H54 (cell line): Measurements from ENCODE around the gene MRTFA.
"Not testable (repeated sequence)": the region's sequence is repeated elsewhere in the genome, so short reads cannot be mapped to it uniquely, and the experiment has no call there.

Experiments used
- DNase-seq: peaks from one replicate; pipeline ENCODE4 v3.0.0; 2011; ENCODE audit warnings: low spot score, mixed read lengths; ENCODE audit not compliant: insufficient read length
- FAIRE-seq: peaks from 3 replicates; lab custom pipeline; 2011; peaks lifted over from hg19 to GRCh38; lab: Jason Lieb, UNC
- POLR2A ChIP-seq: IDR thresholded peaks from 2 replicates; pipeline ENCODE4 v1.6.1; 2011; ENCODE audit warnings: low read depth, mild to moderate bottlenecking, low read length

MRTFA gene

DNA sequence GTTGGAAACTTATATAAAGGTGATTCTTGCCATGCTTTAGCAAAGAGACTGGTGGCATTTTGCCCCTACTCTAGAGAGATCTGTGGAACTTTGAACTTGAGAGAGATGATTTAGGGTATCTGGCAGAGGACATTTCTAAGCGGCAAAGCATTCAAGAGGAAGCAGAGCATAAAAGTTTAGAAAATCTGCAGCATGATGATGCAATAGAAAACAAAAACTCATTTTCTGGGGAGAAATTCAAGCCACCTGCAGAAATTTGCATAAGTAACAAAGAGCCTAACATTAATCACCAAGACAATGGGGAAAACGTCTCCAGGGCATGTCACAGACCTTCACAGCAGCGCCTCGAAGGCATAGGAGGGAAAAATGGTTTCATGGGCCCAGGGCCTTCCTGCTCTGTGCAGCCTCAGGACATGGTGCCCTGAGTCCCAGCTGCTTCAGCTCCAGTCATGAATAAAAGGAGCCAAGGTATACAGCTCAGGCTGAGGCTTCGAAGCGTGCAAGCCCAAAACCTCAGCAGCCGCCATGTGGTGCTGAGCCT, 83.4 kb downstream of the MRTFA start:
- TF ChIP-seq POLR2A, result no peak
- DNase-seq (no peak), FAIRE-seq (no peak)

DNA sequence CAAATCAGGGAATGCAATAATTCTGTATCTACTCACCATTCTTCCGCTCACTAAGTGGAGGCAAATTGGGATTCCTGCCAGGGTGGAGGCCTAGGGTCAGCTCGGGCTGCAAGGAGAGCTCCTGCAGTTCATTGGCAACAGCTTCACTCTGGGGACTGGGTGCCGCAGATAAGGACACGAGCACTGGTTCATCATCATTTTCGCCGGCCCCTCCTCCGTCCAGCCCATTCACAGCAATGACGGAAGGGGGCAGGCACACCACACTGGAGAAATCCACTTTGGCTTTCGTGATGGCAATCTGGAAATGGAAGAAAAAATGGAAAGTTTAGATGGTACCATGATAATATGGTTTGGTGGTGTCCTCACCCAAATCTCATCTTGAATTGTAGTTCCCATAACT, 84.4 kb downstream of the MRTFA start:
- no peak for TF ChIP-seq POLR2A
- DNase-seq (no peak), FAIRE-seq (no peak)

DNA sequence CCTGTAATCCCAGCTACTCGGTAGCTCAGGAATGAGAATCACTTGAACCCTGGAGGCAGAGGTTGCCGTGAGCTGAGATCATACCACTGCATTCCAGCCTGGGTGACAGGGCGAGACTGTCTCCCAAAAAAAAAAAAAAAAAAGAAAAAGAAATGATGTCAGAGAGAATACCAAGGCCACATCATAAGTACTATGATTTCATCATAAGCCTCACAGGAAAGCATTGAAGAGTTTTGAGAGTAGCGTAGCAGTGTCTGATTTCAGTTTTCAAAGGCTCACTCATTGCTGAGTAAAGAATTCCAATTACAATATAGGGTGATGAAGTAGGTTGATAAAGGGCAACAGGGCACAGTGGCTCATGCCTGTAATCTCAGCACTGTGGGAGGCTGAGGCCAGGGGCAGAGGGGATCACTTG, 88.8 kb downstream of the MRTFA start:
- DNase-seq (no peak), FAIRE-seq (no peak)
- TF ChIP-seq POLR2A, result no peak

DNA sequence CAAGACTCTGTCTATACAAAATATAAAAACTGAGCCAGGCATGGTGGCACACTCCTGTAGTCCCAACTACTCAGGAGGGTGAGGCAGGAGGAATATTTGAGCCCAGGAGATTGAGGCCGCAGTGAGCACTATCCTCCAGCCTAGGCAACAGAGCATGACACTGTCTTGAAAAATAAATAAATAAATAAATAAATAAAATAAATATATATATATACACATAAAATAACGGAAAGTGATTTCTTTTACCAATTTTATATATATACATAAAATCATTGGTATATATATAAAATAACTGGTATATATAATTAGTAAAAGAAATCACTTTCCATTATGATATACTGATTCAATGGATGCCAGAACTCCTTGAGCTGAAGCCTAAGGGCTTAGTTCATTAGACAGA, 91.8 kb downstream of the MRTFA start:
- no peak for TF ChIP-seq POLR2A
- DNase-seq (no peak), FAIRE-seq (no peak)

DNA sequence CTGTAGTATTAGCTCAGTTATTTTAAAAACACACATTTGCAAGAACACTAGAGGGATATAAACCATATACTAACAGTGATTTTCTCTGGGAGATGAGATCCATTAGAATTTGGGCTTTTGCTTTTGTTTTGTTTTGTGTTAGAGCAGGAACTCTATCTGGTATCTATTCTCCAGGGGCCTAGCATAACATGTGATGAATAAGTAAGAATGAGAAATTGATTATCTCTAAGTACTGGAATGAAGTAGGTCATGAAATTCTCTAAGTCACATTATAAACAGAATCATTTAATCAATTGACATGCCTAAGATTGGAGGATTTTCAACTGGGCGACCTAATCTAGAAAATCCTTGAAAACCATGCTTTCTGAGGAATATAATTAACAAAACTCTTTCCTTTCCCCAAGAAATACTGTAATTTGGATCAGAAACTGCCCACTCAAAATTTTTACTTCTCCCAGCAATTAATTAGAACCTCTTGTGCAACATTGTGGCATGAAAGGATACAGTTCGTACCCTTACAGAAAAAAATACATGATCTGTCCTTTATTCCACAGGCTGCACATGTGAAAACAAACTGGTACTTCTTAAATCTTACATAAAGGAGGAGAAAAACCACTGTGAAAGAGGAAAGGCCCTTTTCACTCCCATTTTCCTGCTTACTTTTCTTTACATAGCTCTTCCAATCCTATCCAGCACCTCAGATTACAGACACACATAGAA, 93.5 kb downstream of the MRTFA start:
- FAIRE-seq, result no peak
- TF ChIP-seq POLR2A, result no peak
- DNase-seq, result no peak

DNA sequence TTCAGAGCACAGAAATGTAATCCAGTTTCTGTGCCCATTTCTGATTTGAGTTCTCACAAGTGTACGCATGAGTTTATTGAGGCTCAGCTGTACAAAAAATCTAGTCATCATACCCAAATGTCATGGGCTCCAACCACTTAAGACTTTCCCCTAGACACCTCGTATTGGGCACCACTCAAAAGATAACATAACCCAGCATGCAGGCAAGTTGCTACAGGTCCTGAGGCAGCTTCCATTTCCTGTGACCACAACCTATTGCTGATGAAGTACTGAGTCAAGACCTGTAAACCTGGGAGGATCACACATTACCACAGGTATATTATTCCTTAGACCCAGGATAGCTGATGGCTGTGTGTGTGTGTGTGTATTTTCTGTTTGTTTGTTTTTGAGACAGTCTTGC, 95.2 kb downstream of the MRTFA start:
- no peak for TF ChIP-seq POLR2A
- no peak for FAIRE-seq
- DNase-seq, result no peak

DNA sequence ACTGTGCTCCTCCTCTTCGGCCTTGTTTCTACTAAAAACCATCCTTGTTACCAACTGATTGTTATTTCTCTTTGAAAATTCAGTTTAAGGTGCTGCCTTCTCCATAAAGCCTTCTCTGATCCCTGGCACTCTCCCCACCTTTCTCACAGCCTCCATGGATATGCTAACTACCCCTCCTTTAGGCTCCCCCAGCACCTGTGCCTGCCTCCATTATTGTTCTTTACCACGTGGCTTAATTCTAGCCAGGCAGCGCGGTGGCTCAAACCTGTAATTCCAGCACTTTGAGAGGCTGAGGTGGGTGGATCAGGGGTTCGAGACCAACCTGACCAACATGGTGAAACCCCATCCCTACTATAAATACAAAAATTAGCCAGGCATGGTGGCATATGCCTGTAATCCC, 96.3 kb downstream of the MRTFA start:
- DNase-seq, result no peak
- TF ChIP-seq POLR2A, result no peak
- no peak for FAIRE-seq

DNA sequence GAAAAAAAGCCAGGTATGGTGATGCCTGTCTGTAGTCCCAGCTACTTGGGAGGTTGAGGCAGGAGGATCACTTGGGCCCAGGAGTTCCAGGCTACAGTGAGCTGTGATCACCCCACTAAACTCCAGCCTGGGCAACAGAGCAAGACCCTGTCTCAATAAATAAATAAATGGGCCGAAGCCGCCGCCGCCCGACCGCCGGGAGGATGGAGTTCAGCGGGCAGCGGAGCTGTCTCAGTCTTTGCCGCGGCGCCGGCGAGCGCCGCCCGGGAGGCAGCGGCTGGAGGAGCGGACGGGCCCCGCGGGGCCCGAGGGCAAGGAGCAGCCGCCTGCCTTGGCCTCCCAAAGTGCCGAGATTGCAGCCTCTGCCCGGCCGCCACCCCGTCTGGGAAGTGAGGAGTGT, 100.4 kb downstream of the MRTFA start:
- not testable (repeated sequence) for FAIRE-seq, DNase-seq

DNA sequence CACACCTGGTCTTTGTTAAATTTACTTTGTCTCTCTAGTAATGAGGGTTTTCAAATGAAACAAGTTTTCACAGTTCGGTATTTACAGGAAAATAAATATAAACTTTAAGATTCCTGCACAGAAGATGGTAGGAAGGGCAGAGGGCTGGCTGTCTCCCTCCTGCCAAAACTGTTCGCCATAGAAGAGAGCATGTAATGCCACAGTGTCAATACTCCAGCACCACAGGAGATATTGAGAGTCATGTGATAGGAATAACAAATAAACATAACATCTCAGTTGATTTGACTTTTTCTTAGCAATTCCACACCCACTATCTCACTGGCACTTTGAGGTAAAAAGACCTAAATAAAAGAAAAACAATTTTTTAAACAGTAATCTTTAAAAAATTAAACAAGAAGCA, 100.9 kb downstream of the MRTFA start:
- TF ChIP-seq POLR2A, result no peak
- no peak for FAIRE-seq

DNA sequence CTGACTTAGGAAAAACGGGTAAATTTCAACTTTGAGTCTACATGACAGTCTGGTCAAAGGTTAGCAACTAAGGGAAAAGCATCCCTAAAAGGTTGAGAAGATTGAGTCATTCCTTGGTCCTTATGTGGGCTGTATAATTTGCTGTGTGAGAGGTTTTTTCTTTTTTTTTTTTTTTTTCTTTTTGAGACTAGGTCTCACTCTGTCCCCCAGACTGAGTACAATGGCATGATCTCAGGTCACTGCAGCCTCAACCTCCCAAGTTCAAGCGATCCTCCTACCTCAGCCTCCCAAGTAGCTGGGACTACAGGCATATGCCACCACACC, 101.4 kb downstream of the MRTFA start:
- FAIRE-seq (no peak), DNase-seq (no peak)
- TF ChIP-seq POLR2A, result no peak

More for the DNA sequence above, 100.9 kb downstream of the MRTFA start:
- no peak for DNase-seq

DNA sequence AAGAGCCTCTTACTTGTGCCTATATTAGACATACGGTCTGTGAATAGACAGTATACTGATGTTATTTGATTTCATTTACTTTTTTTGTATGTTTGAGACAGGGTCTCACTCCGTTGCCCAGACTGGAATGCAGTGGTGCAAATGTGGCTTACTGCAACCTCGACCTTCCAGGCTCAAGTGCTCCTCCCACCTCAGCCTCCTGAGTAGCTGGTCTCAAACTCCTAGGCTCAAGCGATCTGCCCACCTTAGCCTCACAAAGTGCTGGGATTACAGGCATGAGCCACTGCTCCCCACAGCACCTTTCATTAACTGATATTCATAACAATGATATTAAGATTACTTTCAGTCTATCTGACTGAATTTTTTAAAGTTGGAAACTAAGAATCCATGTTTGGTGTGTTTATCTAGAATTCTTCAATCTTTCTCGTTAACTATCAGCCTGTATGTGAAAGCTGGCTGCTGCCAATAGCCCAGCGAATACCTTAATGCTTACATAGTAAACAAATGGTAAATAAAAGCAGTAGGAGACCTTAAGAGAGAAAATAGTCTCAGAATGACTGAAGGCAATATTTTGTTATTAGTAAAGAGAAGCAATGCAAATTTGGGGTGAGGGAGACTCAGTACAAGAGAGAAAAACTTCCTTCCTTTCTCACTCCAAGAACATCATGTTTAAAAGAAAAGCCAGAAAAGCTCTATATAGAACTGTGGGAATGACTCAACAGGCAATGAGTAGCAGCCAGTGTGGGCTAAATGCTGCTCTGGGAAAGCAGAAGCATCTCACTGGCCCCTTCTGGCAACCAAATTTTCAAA, 101.9 kb downstream of the MRTFA start:
- FAIRE-seq, result peak; percentile 93
- no peak for DNase-seq
- no peak for TF ChIP-seq POLR2A

DNA sequence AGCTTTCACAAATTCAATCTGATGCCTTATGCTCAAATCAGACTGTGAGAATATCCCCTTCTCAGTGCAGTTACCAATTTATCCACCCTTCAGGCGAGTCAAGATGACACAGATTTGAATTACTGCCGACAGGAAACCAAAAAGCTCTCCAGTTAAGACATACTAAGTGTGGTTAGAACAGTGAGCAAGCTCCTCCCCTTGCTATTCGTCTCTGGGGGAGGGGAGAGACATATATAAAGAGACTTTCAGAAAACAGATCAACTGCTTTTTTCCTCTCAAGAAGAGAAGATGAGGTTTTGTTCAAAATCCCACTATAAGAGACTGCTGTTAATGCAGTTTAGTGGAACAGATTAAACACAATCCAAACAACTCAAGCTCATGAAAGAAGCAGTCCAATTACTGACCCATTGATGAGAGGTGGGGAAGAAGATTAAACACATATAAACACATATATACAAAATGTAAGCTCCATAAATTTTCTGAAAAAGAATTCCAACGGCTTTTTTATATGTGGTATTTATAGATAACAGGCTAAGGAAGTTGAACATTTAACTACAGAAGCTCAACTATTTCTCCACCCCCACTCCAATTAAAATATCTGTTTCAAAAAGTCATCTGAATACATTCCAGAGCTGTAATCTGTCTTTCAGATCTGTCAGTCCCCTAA, 102.7 kb downstream of the MRTFA start:
- DNase-seq (peak; percentile 31), FAIRE-seq (peak; percentile 88)
- TF ChIP-seq POLR2A, result no peak

DNA sequence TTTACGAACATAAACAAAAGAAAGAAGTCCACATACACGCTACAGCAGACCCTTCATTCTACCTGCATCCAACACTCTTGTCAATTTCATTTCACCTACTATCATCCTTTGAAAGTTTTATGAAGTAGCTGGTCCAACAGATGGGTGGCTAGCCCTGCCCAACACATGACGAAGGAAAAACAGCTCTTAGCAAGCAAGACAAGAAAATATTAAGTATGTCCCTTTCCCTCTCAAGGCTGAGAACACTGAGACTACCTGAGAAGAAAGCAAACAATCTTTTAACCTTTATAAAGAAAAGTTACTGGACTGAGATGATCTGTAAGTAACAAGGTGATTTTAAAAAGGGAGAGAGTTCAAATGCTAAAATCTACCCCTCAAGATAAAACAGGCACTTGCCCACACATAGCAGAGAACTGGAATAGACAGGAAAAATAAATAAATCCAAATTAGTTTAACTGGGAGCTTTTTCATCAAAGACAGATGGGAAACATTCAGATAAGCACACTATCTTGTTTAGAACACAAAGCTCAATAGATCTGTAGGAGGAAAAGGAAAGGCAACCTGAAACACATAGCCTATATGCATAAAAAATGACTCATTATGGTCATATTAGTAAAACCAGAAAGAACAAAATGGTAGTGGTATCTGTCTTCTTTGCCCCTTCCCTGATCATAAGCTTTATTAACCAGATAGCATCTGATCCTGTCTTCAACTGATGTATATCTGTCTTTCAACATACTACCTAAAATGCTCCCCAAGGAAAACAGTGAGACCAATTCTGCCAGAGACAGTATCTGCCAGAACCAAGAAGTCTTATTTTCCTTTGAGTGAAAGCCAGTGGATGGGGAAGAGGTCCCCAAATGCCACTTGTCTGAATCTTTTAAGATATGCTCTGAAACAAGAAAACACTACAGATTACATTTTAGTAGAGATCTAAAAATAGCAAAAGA, 104.3 kb downstream of the MRTFA start:
- no peak for DNase-seq
- FAIRE-seq, result no peak
- no peak for TF ChIP-seq POLR2A

DNA sequence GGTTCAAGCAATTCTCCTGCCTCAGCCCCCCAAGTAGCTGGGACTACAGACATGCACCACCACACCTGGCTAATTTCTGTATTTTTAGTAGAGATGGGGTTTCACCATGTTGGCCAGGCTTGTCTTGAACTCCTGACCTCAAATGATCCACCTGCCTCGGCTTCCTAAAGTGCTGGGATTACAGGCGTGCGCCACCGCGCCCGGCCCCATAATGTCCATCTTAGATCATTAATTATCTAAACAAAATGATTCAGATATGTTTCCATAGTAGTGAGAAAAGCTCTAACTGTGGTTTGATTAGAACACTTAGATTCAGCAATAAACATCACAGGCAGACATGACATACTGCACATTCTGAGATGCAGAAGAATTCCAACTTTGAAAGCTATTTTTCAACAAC, 106.1 kb downstream of the MRTFA start:
- FAIRE-seq, DNase-seq: not testable (repeated sequence)
